ENCODE measurements around the gene BCAS1.
"Not testable (repeated sequence)": the region's sequence is repeated elsewhere in the genome, so short reads cannot be mapped to it uniquely, and the experiment has no call there.

GRCh38 chr20:54006216-54006615 is 64.2 kb downstream of the BCAS1 start:
- TF ChIP-seq POLR2A, CTCF (IDR thresholded peaks at IDR 0.05): not testable (repeated sequence)
